ENCODE measurements around the gene OLFML2A.

GRCh38 chr9:124809211-124809610, 32.3 kb downstream of the OLFML2A start:
- TF ChIP-seq CTCF (IDR thresholded peaks at IDR 0.05) = no peak
- no peak for TF ChIP-seq EP300 (IDR thresholded peaks at IDR 0.05)
- TF ChIP-seq POLR2AphosphoS5 (IDR thresholded peaks at IDR 0.05) = no peak
- no peak for TF ChIP-seq POLR2A (IDR thresholded peaks at IDR 0.05)

Data from upper lobe of left lung (tissue), 4 donors.